ENCODE results near the gene MX2.
A peak's percentile ranks its signal among the peaks of the same experiment; 100 is the strongest.
"Not testable (repeated sequence)": the region's sequence is repeated elsewhere in the genome, so short reads cannot be mapped to it uniquely, and the experiment has no call there.

Gene MX2

GRCh38 chr21:41361786-41362604 is at the start of gene MX2:
Gene MX2 (plus strand): TSS chr21:41362027. CDS start chr21:41376907, 14,880 bp downstream.
- DNase-seq: no peak

- DNase-seq: not testable (repeated sequence)
Observed at GRCh38 chr21:41313285-41314164, 48.3 kb upstream of the MX2 start.

GRCh38 chr21:41315726-41316125 is 46.1 kb upstream of the MX2 start:
- DNase-seq: no peak

GRCh38 chr21:41316200-41317062 is 45.4 kb upstream of the MX2 start, which contains the start of gene FAM3B:
Gene FAM3B (plus strand): TSS chr21:41316801. CDS start chr21:41316880, 79 bp downstream.
- peak; percentile 2 for DNase-seq

- DNase-seq: no peak
Observed at GRCh38 chr21:41317063-41317392, 44.8 kb upstream of the MX2 start.

GRCh38 chr21:41317458-41317857 is 44.4 kb upstream of the MX2 start:
- no peak for DNase-seq

- DNase-seq: no peak
Observed at GRCh38 chr21:41318218-41318617, 43.6 kb upstream of the MX2 start.

GRCh38 chr21:41319273-41319672 is 42.6 kb upstream of the MX2 start:
- DNase-seq: no peak

GRCh38 chr21:41321211-41321907 is 40.5 kb upstream of the MX2 start:
- DNase-seq: no peak

GRCh38 chr21:41321908-41322495 is 39.8 kb upstream of the MX2 start:
- DNase-seq: no peak

GRCh38 chr21:41322496-41323382 is 39.1 kb upstream of the MX2 start:
- no peak for DNase-seq

- no peak for DNase-seq
Observed at GRCh38 chr21:41325138-41325912, 36.5 kb upstream of the MX2 start.

GRCh38 chr21:41326414-41327080 is 35.3 kb upstream of the MX2 start:
- no peak for DNase-seq

GRCh38 chr21:41327753-41328152 is 34.1 kb upstream of the MX2 start:
- DNase-seq: no peak

GRCh38 chr21:41328660-41329607 is 32.9 kb upstream of the MX2 start:
- no peak for DNase-seq

- no peak for DNase-seq
Observed at GRCh38 chr21:41333752-41334151, 28.1 kb upstream of the MX2 start.

GRCh38 chr21:41337515-41337914 is 24.3 kb upstream of the MX2 start:
- no peak for DNase-seq

- no peak for DNase-seq
Observed at GRCh38 chr21:41338455-41338854, 23.4 kb upstream of the MX2 start.
